GM19452 (cell line): ENCODE measurements around the gene BEST3.
"Not testable (repeated sequence)": the region's sequence is repeated elsewhere in the genome, so short reads cannot be mapped to it uniquely, and the experiment has no call there.

Experiments used
- ATAC-seq: cut with Tn5 transposase; IDR thresholded peaks from one replicate; pipeline ENCODE4 v1.9.1; 2021; ENCODE audit not compliant: unreplicated experiment

The BEST3 gene

DNA sequence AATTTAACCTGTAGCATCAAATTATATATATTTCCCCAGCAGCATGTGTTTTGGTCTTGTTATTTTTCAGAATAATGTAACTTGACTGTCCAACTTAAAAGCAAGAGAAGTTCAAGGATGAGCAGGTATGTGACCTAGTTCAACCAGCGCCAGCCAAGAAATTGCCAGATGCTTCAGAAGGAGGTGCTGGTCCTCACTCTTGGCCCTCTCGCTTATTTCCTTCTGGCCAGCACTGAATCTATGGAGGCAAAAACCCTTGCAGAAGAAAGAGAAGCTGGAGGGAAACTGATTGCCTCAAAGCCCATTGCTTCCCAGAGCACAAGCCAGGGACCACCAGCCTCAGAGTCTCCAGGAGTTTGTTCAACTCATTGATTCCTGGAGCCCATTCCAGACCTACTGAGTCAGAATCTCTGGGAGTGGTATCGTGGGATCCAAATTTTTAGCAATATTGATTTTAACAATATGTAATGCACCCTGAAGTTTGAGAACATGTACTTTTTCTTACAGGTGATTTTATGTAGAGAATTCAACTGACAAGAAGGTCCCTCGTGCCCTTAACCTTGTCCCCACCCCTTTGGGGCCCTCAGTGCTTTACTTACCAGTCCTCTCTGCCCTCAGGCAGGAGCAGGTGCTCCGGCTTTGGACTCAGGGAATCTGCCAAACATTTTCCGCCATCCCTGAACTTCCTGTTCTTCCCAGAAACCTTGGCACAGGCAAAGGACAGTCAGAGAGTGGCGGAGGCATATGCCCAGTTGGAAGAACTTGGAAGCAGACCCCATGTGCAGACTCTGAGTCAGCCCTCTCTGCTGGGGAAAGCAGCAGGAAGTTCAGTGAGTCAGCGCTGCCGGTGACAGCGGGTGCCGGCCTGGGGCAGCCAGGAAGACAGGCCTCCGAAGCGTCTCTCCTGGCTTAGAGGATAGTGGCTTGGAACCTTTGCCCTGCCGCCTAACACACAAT lies 10.4 kb downstream of the BEST3 start:
- ATAC-seq = peak; percentile 56

DNA sequence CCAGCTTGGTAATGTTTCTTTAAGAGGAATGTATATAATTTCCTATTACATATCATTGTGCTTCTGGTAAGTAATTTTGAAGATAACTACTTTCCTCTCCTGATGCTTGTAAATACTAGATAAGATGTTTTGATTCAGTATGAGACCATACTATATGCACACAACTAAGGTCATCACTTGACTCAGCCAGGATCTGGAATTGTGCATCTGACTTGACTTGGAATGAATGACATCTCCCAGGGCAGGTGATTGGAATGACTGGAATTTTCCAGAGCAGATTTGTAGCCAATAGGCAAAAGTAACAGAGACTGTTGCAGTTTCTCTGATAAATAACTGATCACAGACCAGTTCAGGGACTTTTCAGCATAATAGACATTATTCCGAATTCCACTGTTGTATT lies 11.1 kb downstream of the BEST3 start:
- no peak for ATAC-seq

DNA sequence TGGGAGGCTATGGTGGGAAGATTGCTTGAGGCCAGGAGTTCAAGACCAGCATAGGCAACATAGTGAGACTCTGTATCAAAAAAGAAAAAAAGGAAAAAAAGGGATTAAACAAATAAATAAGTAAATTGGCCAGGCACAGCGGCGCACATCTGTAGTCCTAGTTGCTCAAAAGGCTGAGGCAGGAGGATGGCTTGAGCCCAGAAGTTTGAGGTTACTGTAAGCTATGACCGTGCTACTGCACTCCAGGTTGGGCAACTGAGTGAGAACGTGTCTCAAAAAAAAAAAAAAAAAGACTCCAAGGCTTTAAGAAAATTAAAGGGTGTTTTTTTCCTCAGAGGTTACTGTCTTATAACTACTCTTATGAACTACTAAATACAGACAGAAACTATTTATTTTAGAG lies 11.7 kb downstream of the BEST3 start:
- no peak for ATAC-seq

DNA sequence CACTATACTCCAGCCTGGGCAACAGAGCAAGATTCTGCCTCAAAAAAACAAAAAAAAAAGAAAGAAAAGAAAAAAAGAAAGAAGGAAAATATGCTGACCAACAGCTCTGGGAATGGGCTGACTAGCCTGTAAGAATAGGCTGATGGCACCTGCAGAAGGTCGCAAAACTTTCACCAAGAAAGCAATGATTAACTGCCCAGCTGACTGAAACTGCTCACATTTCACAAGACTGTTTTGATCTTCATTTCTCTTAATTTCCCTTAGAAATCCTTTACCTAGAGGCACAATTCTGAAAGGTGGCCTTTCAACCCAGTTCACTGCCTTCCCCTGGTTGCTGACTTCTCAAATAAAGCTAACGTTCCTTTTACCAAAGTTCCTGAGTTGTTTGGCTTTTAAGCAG lies 12.4 kb downstream of the BEST3 start:
- peak; percentile 50 for ATAC-seq

DNA sequence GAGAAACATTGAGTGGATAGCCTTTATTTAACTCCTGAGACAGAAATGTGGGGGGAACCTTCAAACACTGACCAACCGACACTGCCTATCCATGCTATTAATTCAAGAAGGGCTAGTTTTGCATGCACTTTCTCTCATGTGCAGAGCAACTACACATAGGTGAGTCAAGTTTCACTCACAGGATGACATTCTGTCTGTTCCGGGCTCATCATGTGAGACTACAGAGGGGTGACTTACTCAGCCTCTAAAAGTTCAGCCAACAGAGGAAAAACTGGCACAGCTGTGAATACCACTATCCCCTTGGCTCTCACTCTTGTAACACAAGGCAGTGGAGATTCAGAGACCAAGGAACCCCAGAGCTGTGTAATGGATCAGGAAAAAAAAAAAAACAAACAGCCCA lies 13.3 kb downstream of the BEST3 start:
- peak; percentile 54 for ATAC-seq

DNA sequence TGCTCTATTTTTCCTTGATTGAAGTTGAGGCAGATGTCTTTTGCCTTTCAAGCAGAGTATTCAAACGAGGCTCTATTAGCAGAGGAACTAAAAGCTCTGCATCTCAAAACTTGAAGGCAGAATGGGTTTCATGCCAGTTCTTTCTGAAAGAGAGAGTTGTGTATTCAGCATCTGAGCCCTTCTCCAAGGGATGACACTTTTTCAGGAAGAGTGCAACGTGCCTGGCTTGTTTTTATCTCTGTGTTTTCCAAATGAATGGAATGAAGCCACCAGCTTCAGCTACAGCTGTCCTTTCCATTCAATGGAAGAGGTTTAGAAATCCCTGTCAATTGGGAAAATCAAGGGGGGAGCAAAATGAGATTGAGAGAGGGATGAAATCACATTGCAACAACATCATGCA lies 14.6 kb downstream of the BEST3 start:
- no peak for ATAC-seq

DNA sequence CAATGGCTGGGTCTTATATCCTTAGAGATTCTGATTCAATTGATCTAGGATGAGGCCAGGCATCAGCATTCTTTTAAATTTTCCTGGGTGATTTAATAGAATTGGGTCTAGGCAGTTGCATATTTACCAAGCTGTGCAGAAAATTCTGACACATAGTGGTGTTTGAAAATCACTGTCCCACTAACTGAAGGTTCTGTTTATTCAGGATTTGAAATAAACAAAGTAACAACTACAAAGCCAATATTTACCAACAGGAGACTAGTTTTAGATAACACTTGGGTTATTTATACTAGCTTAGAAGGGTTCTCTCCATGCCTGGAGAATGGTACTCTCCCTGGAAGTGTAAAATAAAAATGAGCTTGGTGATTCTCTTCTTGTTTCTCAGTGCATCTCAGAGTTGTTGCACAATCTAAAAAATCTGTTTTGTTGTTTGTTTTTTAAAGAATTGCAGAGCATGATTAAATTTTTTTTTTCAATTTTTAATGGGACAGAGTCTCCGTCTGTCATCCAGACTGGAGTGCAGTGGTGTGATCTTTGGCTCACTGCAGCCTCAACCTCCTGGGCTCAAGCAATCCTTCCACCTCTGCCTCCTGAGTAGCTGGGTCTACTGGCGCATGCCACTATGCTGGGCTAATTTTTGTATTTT lies 16.9 kb downstream of the BEST3 start:
- no peak for ATAC-seq

DNA sequence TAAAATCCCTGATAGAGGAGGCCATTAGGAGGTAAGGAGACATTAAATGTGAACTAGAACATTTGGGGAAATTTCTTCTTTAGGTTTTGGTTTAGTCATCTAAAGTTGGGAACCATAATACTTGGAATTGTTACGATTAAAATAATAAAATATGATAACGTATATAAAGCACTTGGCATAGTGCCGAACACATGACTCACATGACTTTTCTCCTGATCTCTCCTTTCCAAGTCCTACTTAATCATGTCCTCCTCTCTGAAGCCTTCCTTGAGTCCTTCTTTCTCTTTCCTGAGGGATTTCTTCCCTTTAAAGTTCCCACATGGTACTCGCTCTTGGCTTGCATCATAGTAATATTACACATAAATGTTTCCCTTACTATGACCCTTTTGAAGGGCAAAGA lies 20.0 kb downstream of the BEST3 start:
- ATAC-seq = no peak

DNA sequence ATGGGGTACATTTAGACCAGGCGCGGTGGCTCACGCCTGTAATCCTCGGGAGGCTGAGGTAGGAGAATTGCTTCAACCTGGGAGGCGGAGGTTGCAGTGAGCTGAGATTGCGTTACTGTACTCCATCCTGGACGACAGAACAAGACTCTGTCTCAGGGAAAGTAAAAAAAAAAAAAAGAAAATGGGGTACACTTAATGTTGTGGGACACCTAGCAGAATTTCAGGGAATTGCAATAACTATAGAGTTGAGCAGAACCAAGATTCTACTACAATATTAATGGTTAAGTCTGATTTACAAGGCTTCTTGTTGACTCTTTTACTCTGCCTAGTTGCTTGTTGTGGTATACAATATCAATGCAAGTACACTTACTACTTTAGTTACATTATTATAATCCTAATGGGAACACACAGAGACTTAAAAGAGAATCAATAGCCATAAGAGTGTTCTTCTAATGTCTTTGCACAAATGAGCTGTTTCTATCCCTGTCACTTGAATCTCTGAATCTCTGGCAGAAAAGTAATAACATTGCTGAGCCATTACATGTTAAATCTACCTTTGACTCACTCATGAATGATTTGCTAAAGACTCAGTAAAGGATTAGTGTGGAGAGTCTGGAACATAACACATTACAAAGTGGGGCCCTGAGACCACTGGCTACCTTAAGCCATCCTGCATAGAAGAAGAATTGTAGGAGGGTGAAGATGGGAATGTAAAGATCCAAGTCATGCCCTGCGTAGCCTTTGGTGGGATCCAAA lies 22.7 kb downstream of the BEST3 start:
- ATAC-seq = no peak

DNA sequence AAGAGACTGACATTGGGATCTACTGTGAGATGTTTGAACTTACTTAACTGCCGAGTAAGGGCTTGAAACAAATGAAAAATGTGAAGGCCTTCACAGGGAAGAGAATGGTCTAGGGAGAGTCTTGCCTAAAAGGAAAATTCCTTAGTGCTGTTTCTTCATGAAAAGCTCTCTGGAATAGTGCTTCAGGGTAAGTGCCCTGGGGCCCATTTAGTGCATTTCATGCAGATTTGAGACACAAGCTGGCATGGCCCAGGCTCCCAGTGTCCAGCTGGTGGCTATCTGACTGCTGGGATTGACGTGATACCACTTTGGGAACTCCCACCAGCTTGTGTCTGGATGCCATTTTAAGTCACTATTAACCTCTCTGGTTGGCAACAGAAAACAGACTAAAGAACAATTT lies 26.9 kb downstream of the BEST3 start:
- ATAC-seq = no peak

DNA sequence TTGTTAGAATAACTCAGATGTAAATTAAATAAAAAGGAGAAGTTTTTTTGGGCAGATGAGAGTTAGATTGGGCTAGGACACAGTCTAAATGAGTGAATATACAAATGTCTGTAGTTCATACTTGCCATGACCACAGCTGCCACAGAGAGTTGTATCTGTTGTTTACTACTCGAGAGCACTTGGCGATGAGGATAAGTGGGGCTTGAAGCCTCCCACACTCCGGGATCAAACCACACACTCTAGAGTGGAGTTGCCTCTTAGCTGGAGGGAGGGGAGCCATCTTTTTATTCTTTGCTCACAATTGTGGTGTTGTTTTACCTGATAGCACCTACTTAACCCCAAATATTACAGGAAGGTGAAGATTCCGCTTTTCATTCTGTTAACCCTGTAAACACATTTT lies 27.5 kb downstream of the BEST3 start:
- no peak for ATAC-seq

DNA sequence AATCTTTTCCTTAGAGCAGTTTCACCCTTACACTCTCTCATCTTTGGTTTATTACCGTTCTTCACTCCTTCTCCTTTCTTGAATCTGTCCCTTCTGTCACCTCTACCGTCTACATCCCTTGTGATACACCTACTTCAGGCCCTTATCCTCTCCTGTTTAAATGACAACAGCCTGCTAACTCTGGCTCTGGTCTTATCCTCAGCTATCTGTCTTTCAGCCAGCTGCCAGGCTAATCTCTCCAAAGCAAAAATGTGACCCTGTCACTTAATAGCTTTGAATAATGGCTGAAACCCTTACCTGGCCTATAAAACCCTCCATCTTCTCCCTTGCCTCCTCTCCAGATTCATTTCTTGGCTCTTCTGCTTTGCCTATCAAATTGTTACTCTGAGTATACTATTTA lies 32.3 kb downstream of the BEST3 start:
- ATAC-seq = no peak

DNA sequence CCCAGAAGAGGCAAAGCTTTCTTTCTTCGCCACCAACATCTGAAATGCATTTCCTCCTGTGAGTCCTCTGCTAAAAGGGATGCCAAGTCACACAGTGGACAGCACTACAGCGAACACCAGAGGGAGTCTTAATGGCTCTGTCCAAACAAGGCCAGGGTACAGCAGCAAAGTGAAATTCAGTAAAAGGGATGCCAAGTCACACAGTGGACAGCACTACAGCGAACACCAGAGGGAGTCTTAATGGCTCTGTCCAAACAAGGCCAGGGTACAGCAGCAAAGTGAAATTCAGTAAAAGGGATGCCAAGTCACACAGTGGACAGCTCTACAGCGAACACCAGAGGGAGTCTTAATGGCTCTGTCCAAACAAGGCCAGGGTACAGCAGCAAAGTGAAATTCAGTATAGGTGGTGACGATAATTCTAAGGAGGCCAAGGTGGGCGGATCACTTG lies 34.1 kb downstream of the BEST3 start:
- not testable (repeated sequence) for ATAC-seq

DNA sequence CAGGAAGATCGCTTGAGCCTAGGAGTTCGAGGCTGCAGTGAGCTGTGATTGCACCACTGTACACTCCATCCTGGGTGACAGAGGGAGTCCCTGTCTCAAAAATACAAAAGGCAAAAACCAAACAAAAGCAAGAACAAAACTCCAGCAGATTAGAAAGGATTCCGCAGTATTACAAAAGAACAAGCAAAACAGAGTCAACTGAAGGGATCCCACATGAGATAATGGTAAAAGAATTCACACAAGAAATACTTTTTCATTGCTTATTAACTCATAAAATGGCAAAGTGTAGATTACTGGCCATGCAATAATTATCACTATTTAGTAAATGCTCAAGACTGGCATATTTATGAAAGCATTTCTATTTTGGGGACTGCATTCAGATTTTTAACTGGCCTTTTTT lies 35.4 kb downstream of the BEST3 start:
- ATAC-seq = no peak

DNA sequence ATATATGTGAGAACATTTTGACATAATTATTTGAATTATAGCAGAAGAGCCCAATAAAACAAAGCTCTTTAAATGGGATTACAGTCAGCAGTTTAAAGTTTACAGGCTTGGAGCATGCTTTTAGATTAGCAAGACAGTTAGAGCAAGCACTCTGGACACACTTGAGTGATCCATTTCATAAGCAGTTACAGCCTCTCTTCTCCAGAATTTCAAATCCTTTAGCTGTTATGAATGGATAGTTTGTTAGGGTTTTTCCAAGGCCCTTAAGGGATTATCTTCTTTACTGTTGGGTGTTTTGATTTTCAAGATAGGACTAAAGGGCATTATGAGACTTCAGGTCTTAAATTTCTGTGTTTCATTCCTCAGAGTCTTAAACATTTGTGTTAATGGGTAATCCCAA lies 36.3 kb downstream of the BEST3 start:
- ATAC-seq = no peak

DNA sequence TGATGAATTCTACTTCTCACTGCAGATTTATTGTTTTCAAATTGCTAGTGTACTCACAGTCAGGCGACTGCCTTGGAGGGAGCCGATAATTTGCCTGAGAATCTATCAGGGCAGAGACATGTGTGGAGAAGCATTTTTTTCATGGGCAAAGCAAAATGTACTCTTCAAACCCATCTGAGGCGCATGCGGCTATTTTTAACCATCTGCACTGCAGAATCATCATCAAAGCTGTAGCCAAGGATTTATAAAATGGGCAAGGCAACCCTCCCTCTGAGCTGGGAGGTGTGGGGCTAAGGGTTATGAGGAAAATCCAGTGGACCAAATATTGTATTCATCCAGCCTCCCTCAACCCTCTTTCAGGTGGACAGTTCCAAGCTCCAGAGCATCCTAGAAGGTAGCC lies 37.7 kb downstream of the BEST3 start:
- no peak for ATAC-seq

DNA sequence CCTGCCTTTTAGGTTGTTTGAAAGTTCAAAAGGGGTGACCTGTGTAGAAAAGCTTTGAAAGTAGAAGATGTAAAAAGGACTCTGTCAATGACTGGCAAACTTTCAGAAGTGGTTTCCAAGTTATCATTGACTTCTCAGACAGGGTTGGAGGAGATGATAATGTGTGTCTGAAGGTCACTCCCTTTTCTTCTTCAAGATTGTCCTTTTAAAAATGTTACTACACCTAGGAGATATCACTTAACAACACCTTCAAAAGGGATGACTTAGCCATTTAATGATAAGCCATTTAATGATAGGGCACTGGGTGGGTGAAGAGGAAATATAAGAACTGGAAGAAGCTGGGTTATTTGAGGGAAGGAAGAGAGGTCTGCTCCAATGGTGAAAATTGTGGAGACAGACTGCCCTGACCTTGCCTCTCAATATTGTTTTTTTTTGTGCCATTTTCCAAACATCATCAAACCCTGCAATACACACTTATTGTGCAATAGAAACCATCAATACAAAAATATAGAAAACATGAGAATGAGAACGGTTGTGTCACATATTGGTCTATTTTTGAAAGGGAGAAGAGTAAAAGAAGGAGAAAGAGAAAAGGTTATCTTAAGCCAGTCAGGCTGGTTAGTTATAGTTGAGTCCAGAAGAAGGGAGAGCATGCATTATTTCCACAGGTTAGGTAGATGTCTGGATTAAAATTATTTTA lies 38.8 kb downstream of the BEST3 start:
- ATAC-seq = no peak

DNA sequence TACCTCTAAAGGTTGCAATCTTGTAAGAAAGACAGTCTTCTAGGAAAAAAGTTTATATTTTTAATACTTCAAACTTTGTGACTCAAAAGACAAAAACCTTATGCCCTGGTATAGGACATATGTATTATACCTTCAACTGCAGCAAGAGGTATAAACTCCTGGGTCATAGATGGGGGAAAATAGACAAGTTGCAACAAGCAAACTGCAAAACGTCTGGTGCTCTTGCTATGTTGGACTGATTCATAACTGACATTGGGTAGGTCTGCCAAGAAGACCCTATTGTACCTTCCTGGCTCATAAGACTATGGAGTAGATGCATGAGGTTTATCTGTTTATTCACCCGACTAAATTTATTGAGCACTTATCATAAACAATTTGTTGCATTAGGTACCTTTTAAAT lies 40.9 kb downstream of the BEST3 start:
- ATAC-seq = no peak

DNA sequence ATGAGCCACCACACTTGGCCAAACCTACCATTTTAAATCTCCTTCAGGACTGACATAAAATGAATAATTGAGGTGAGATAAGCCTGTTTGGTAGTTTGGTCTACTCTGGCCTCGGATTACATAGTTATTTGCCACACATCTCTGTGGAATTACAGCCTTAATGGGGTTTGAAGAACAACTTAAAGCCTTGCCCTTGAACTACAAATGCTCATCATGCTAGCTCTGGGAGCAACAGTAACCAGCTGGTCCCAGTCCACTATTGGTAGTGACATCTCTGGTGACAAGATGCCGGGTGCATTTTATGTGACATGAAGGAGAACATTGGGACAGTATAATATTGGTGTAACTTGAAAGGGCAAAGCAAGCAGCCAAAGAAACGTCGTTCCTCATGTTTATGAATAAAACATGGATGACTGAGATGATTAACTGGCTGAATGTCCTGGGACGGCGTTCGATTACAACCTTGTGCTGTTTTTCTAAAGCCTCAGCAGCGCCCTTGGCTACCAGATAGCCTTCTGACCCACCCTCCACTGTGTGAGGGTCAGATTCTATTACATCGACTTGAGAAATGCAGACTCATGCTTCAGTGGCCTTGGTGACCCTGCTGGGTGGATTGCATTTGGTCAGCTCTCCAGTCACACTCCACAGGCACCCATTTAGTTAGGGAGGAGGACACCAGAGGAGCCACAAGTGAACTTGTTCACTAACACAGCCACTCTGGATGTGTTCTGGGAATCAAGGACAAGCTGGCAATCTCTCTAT lies 41.5 kb downstream of the BEST3 start:
- no peak for ATAC-seq

DNA sequence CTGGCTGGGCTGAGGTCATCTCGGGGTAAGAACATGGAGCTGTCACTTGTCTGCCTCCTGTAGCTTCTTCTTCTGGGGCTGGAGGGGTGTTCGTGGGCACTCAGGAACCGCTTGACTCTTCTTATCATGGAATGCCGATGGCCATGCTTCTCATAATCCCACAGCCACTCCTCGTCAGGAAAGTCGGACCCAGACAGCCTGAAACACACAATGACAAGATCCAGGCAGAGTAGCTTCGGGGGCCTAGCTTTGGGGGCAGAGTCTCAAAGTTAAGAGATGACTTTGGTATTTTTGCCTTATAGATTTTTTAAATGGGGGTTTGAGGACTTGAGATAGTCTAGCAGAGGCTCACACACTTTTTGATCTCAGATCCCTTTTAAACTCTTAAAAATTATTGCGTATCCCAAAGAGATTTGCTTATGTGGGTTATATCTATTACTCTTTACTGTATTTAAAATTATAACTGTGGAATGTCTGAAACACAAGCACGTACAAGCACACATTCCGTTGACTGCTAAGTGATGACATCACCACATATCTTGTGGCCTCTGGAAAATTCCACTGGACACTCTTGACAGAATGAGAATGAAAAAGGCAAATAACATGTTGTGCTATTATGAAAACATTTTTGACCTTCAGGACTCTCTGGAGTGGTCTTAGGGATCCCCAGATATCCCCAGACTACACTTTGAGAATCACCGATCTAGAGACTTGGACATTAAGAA lies 43.3 kb downstream of the BEST3 start:
- no peak for ATAC-seq
